HG03108 (cell line): ENCODE results near the gene PHACTR1.

ENCODE experiments used
- ATAC-seq: cut with Tn5 transposase; IDR thresholded peaks from one replicate; pipeline ENCODE4 v1.9.1; 2021; ENCODE audit warnings: moderate library complexity; ENCODE audit not compliant: unreplicated experiment

Gene PHACTR1

DNA sequence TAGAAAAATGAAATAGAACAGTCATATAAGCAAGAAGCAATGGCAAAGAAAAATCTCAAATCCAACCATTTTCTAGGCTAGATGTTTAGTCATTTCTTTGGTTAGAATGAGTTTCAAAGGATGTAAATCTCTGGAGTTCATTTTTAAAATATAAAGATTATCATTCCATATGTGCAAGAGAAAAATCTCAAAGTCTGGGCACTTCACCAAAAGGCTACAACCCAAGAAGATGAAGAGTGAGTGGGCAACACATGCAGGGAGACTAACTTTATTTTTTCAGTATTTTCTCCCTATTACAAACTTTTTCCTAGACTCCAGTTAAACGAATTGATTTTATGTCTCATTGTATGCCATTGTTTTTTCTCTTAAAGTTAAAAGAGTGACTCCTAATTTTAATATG lies 83.6 kb downstream of the PHACTR1 start:
- ATAC-seq = no peak

- no peak for ATAC-seq
These were observed 84.6 kb downstream of the PHACTR1 start for GRCh38 chr6:12801141-12801540.

DNA sequence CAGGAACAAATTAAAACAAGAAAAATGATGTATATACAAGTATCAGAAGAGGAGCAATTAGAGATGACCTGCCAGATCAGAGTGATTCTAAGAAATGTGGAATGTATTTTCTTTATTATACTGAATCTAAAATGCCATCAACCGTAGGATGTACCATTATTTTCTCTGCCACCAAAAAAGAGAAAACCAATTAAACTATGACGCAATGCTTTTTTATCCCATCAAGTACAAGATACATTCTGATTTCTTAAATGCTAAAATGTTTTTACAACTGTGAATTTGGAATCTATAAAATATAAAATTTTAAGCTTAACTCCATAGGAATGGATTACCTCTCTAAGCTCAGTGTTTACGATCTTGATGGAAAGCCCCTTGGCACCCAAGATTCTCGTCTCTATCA lies 85.9 kb downstream of the PHACTR1 start:
- no peak for ATAC-seq

- ATAC-seq = no peak
These were observed 86.9 kb downstream of the PHACTR1 start for GRCh38 chr6:12803486-12803885.

DNA sequence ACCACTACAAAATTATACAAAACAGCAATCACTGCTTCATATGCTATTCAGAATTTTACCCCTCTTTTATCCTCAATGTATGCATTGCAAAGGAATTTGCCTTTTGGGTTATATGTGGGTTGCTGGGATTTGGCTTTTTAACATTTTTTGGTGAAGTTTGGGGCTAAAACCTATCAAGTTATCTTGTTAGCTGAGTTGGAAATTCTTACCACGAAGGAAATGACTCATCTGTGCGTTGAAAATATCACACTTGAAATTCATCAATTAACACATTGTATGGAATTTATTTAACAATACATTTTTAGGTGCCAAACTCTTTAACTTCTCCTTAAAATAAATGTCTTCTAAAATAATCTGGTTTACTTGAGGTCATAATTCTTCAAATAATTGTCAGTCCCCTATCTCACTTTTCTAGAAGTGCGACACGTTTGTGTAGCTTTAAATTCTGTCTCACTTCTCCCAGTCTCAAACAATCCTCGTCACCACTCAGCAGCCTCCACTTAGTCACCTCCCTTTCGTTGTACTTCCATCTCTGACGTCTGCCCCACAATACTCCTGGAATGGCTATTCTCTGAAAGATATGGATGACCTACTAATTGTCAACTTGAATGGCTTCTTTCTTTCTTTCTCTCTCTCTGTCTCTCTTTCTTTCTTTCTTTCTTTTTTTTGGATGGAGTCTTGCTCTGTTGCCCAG lies 88.5 kb downstream of the PHACTR1 start:
- ATAC-seq = no peak

DNA sequence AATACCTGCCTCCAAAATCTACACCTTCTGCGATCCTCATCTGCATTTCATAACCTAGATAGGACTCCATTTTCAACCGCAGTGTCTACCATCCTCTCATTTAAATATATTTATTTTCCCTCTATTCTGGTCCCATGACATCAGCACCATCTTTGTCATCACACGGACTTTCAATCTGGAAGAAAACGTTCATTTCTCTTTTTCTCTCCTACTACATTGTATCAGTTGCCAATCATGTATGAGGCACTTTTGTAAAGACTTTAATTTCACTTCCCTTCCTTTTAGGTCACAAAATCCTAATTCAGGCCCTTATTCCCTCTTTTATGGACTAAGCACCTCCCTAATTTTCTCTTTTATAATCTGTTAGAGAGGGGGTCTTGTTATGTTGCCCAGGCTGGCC lies 89.6 kb downstream of the PHACTR1 start:
- no peak for ATAC-seq

DNA sequence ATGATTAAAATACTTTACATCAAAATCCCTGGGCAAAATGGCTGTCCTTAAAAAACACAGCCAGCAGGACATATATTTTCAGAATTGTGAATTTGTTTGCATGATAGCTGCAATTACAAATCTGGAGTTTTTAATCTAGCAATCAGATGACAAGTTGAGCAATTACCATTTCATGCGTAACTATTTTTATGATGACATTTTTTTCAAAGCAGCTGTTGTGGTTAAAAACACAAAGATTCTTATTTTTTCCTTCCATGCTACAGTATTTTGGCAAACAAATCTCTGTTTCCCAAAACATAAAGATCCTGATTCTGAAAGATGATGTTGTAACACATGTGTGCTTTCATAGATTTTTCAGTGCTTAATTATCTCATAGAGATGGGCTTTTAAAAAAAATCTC lies 90.2 kb downstream of the PHACTR1 start:
- no peak for ATAC-seq

DNA sequence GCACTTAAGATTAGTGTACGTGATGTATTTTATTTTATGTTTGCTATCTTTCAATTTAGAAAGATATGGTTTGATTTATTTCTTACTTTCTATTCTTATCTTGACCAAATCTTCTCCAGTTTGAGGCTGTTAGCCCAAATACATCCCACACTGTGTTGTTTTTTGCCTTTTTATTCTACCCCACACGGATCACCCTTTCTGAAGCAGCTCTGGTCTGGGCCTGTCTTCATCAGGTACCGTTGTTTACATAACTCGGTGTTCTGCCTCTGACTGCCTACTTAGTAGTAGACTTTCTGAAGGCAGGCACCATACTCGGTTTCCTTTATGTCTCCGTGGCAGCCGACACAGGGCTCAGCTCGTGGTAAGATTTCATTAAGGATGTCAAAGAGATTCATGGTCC lies 95.0 kb downstream of the PHACTR1 start:
- no peak for ATAC-seq

GRCh38 chr6:12813321-12813720 lies 96.8 kb downstream of the PHACTR1 start:
- no peak for ATAC-seq

DNA sequence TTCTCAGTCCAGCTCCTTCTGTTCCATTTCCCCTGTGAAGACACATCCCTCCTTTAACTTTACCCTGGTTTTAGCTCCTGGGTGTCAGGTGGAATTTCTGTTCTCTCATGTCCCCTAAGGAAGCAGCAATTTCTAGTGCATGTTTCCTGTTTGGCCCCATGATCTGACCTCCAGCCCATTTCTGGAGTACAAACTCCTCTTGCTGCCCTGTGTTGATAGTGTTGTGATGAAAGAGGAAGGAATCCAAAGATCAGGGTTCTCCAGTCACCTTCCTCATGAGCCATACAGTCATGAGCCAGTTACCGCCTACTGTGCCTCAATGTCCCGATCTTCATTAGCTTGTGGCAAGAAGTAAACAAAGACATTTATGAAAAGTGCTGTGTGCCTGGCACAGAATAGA lies 97.4 kb downstream of the PHACTR1 start:
- no peak for ATAC-seq

DNA sequence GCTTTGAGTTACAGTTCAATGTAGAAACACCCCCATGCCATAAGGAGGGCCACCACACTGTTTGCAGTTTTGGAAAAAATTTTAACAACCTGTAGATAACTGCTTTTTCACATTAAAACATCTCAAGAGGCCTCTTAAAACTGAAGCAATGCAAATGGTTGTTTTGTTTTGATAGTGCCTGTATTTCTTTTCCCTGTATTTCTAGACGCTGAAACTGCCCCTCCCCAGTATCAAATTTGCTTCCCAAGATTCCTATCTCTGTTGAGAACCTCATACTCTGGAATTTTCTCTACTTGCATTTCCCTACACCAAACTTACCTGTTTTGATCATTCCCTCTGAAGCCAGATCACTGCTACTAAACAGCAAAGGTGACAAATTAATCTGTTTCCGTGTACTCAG lies 98.5 kb downstream of the PHACTR1 start:
- ATAC-seq = no peak

- no peak for ATAC-seq
These were observed 99.5 kb downstream of the PHACTR1 start for GRCh38 chr6:12815884-12816600.

GRCh38 chr6:12818324-12818723 lies 101.8 kb downstream of the PHACTR1 start:
- no peak for ATAC-seq

- no peak for ATAC-seq
These were observed 107.3 kb downstream of the PHACTR1 start for GRCh38 chr6:12823847-12824246.

DNA sequence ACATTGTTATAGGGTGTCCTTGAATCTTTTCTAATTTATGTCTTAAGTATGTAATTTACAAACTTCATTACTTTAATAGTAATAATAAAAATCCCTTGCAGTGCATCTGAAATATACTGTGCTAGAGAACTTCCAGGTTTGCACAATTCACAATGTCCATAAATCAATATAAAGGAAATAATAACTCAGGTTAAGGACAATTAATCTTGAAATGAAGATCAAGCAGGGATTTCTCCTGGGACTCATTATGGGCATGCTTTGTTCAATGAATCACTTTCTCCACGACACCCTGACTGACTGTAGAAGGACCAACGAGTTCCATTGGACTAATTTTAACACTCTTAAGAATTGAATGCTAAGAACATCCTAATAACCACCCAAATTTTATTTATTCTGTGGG lies 110.0 kb downstream of the PHACTR1 start:
- no peak for ATAC-seq

DNA sequence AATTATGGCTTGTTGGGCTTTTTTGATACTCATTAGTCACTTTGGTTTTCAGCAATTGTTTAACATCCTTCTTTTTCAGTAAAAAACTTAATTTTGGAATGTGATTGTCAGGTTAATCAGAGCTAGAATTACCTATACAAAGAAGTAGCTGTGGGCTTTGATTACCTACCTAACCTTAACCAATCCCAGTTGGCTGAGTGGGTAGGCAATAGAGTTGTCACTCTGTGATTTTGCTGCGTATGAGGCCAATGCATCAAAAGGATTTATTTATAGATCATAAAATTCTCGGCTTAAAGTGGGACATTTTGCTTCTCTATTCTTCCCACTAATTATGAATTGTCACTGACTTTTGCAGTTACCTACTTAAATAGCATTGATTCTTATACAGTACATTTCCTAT lies 111.4 kb downstream of the PHACTR1 start:
- ATAC-seq = no peak

DNA sequence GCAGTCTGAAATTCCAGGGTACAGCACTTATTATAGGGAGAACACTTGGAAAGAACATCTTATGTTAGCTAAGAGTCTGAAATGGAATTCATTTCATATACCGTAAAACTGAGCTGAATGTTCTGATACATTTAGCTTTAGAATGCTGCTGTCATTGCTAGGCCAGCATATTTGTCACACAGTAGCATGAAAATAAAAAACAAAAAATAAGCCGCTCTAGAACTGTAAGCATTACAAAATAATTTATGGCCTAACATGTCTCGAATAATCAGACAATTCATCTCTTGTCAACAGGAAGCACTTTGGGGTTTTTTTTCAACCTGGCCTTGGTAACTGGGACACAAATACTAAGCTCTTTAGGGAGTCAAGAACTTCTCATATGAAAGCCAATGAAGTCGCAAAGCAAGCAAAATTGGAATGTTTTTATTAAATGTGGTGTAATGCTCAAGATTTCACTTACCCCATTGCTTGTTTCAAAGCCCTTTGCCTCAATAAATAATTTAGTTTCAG lies 115.7 kb downstream of the PHACTR1 start:
- no peak for ATAC-seq

- ATAC-seq = no peak
These were observed 119.4 kb downstream of the PHACTR1 start for GRCh38 chr6:12836009-12836408.

GRCh38 chr6:12841619-12842018 lies 125.1 kb downstream of the PHACTR1 start:
- no peak for ATAC-seq

DNA sequence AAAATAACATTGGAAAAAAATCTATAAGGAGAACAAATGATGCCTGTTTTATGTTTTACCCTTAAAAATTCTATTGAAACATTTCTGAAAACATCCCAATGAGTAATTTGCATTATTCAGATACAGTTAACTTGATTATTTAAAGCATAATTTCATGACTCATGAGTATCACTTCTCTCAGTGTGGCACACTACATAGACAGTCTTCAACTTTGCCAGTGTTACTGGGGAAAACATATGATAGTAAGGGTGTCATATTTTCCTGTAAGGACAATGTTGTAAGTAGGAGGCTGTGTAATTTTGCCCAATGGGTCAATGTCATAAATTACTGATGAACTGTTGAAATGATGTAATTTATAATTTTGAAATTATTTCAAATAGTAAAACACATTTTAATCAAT lies 125.5 kb downstream of the PHACTR1 start:
- ATAC-seq = no peak

- ATAC-seq = no peak
These were observed 126.1 kb downstream of the PHACTR1 start for GRCh38 chr6:12842658-12843057.
